ENCODE data around the gene TPRN.

The TPRN gene

DNA sequence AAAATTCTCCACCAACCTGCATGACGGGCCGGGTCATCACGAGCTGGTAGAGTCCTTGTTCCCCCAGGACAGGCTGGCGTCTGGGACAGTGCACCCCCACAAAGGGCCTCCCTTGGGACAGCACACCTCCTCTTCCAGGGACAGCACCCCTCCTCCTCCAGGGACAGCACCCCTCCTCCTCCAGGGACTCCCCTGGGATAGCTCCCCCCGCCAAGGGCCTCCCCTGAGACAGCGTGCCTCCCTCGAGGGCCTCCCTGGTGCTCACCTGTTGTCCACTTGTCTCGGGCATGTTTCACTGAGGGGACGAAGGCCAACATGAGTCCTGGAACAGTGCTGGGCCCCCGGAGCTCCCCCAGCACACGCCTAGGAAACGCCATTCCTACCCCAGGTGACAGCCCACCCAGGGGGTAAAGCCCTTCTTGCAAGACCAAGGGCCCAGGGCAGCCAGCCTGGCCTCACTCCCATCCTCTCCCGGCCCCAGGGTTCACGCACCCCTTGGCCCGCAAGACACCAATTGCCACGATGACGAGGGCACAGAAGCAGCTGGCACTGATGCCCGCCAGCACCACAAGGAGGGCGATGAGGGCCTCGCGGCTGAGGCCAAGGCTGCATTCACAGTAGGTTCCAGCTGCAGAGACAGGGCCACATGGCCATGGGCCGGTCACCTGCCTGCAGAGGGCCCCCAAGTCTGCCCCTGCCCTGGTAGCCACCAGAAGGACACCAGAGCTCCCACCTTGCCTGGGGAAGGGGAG, 29.2 kb downstream of the TPRN start:
- no peak for ATAC-seq

DNA sequence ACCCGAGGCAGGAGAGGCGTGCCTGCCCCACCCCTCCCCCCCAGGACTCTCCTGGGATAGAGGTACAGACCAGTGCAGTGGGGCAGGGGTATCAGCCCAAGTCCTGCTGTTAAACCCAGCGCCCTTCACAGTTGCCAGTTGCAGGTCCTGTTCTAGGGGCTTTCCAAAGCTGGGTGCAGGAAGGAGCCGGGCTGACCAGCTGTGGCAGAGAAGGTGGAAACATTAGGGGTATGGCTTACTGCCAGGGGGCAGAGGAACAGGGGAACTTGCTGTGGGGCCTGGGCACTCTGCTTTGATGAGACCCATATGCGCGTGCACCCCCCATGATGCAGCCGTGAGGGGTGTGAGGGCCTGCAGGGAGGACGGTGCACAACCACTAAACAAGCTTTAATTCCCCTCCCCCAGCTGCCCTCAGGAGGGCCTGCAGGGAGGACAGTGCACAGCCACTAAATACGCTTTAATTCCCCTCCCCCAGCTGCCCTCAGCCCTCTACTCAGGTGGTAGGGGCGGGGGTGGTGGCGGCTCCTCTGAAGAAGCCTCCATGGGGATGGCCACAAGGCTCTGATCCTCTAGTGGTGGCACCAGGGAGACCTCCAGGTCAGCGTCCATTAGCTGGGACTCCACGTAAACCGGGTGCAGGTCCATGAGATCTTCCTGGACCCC, 29.9 kb downstream of the TPRN start:
- ATAC-seq = no peak

DNA sequence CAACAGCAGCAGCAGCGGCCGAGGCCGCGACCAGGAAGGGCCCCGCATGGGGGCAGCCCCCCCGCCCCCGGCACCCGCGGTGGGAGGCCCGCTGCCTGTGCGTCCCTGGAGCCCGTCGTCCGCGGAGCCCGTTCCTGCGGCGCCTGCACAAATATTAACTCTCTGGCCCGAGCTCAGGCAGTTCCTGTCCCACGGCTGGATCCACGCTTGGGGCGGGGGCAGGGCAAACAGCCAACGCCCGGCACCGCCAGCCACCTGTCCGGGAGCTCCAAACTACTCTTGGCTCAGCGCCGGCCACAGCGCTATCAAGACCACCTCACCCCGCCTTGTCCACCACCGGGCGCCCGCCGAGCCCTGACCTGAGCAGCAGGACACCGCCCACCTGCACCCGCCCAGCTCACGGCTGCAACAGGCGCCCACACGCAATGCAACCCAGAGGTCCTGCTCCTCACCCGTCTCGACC, 30.6 kb downstream of the TPRN start, which contains the start of gene LRRC26:
TSS of gene LRRC26 (minus strand) at position 156 of the 463 bp plus-strand sequence. CDS start at position 48, 108 bp downstream.
- ATAC-seq = no peak

DNA sequence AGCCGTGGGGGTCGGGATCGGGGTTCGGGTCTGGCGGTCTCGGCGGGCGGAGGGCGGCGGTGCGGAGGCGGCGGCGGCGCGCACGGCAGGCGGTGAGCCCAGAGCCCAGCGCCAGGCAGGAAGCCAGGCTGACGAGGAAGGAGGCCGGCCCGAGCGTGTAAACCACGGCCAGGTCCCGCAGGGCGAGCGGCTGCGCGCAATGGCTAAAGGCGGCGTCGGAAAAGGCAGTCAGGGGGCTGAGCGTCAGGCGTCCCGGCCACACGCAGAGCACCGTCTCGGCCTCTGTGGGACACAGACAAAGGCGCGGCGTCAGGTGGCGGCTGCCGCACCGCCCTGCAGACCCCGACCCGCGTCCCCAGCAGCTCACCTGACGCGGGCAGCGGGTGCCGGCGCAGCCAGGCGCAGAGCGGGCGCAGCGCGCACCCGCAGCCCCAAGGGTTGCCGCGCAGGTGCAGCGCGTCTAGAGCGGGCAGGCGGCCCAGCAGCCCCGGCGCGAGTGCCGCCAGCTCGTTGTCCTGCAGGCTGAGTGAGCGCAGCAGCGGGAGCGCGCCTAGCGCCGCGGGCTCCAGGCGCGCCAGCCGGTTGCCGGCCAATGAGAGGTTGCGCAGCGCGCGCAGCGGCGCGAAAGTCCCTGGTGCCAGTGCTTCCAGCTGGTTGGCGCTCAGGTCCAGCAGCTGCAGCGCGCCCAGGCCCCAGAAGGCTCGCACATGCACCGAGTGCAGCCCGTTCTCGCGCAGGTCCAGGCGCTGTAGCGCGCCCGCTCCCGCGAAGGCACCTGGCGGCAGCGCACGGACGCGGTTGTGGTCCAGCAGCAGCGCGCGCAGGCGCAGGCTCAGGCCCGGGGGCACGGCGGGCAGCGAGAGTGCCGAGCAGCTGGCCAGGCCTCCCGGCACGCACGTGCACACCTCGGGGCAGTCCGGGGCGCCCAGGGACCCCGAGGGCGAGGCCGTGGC, 31.4 kb downstream of the TPRN start:
- peak; percentile 13 to 15 for ATAC-seq

DNA sequence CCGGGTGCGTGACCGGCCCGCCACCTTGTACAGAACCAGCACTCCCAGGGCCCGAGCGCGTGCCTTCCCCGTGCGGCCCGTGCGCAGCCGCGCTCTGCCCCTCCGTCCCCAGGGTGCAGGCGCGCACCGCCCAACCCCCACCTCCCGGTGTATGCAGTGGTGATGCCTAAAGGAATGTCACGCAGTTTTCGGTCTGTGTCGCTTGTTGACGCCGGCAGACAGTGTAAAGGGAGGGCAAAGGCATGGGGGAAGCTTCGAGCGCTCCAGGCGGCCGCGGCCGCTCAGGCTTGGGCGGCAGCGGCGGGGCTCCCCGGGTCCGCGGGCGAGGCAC, 32.0 kb downstream of the TPRN start:
- ATAC-seq = peak; percentile 14 to 29

DNA sequence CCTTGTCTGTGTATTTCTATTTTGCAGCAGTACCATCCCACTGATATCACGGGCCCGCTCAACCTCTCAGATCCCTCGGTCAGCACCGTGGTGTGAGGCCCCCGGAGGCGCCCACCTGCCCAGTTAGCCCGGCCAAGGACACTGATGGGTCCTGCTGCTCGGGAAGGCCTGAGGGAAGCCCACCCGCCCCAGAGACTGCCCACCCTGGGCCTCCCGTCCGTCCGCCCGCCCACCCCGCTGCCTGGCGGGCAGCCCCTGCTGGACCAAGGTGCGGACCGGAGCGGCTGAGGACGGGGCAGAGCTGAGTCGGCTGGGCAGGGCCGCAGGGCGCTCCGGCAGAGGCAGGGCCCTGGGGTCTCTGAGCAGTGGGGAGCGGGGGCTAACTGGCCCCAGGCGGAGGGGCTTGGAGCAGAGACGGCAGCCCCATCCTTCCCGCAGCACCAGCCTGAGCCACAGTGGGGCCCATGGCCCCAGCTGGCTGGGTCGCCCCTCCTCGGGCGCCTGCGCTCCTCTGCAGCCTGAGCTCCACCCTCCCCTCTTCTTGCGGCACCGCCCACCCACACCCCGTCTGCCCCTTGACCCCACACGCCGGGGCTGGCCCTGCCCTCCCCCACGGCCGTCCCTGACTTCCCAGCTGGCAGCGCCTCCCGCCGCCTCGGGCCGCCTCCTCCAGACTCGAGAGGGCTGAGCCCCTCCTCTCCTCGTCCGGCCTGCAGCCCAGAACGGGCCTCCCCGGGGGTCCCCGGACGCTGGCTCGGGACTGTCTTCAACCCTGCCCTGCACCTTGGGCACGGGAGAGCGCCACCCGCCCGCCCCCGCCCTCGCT, 32.6 kb downstream of the TPRN start:
- ATAC-seq = peak; percentile 7 to 10

DNA sequence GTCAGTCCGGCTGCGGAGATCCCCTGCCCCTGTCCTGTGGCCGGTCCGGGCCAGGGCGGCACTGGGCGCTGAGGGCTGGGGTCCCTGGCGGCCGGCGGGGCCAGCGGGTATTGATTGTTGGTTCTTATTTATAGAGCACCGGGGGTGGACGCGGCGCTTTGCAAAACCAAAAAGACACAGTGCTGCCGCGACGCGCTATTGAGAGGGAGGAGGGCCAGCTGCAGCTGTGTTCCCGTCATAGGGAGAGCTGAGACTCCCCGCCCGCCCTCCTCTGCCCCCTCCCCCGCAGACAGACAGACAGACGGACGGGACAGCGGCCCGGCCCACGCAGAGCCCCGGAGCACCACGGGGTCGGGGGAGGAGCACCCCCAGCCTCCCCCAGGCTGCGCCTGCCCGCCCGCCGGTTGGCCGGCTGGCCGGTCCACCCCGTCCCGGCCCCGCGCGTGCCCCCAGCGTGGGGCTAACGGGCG, 33.2 kb downstream of the TPRN start:
- no peak for ATAC-seq

DNA sequence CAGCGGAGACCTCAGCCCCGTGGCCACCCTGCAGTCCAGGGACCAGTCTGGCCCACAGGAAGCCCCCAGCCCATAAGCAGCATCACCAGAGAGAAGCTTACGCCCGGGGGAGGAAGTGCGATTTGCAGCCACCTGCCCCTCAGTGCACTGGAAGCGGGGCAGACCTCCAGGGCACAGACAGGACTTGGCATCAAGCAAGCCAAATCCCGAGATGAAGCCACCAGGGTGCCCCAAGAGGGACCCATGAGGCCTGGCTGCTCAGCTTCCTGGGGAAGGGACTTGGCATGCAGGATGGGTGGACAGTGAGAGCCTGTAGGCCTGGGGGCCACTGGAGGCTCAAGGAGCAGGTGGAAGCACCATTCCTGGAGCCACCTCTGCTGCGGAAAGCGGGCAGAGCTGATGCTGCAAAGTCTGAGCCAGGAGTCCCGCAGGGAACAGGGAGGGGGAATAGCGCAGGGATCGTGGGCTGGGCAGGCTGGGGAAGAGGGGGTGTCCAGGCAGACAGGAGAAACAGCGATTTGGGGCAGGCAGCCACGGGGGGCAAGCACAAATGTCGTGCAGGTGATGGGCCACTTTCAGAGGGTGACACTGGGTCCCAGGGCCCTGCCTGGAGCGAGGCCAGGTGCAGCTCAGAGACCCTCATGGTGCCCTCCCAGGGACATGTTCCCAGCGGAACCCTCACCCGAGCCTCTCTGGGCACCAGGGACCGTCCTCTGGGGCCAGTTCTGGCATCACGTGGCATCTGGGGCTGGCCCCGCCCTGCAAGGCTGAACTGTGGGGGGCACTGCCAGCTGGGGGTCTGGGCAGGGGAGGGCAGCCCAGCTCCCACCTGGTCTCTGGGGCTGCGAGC, 33.9 kb downstream of the TPRN start:
- no peak for ATAC-seq

DNA sequence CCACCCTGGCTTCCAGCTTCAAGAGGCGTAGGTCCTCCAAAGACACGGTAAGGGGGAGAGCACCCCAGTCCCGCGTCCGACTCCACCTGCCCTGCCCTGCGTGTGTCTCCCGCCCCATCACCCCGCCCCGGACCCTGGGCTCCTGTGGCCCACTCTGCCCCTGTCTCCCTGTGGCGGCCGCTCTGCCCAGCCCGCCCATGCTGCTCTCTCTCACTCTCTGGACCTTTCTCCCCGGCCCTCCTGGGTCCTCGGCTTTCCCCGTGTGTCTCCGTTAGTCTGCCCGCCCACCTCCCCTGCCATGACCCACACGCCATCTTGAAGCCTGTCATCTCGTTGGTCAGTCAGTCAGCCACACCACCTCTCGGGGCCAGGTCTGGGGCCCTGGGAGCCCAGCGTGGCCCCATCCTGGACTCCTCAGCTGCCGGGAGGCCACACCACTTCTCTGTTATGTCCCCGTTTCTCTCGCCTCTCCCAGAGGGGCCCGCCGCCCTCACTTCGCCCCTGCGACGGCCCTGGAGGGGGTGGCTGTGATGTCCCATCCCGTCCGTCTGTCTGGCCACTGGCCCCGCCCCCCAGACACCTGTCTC, 35.2 kb downstream of the TPRN start:
- no peak for ATAC-seq

DNA sequence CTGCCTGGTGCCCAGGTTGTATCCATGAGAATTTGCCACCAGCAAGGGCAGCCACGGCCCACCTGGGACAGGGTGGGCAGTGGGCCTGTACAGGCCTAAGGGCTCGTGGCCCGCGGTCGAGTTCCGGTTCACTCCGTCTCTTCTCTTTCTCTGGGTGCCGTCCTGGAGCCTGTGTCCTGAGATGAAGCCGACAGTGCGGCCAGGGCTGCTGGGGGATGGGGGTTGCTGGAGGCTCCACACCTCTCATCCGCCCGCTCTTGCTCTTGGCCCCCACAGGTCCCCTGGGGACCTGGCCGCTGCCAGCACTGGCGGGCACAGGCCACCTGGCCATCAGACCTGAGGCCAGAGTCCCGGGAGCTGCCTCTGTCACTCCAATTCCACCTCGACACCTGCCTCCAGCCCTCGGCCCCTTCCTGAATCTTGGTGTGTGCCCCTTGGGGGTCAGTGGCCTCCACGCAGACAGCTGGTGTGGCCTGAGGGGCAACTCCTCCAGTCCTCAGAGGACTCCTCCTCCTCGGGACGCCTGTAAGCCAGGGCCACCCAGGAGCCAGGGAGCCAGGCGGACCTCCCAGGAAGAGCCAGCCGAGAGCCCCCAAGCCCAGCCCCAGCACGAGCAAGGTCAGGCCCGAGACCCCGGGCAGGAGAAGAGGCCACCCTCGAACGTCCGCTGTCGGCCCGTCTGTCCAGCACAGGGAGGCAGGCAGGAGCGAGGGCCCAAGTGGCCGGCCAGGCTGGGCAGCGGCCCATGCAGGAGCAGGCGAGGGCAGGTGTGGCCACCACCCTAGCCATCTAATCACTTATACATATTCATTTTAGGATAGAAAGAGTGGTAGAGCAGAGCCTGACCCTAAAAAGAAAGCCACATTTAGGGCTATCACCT, 35.9 kb downstream of the TPRN start:
- ATAC-seq = no peak

DNA sequence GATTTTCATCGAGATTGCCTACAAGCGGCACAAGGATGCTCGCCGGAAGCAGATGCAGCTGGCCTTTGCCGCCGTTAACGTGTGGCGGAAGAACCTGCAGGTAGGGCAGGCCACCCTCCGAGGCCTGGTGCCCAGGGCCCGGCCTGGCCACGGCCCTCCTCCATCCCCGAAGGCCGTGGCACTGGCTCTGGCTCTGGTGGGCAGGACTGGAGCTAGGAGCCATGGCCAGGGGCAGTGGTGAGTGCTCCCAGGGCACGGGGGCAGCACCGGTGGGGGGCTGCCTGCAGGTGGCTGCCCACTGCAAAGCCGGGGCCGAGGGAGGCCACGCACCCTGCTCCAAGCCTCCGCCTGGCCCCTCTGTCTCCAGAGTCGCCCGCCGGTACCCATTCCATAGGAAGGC, 36.7 kb downstream of the TPRN start:
- ATAC-seq = no peak

DNA sequence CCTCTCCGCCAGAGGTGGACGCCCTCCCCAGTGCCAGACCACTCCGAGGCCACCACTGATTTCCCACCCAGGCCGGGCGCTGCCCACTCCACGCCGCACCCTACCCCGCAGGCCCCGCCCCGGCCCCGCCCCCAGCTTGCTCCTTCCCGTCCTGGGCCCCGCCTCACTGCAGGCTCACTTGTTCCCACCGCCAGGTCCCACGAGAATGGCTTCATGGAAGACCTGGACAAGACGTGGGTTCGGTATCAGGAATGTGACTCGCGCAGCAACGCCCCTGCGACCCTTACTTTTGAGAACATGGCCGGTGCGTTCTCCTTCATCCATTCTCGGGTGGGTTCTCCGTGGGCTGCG, 37.2 kb downstream of the TPRN start:
- ATAC-seq = no peak

DNA sequence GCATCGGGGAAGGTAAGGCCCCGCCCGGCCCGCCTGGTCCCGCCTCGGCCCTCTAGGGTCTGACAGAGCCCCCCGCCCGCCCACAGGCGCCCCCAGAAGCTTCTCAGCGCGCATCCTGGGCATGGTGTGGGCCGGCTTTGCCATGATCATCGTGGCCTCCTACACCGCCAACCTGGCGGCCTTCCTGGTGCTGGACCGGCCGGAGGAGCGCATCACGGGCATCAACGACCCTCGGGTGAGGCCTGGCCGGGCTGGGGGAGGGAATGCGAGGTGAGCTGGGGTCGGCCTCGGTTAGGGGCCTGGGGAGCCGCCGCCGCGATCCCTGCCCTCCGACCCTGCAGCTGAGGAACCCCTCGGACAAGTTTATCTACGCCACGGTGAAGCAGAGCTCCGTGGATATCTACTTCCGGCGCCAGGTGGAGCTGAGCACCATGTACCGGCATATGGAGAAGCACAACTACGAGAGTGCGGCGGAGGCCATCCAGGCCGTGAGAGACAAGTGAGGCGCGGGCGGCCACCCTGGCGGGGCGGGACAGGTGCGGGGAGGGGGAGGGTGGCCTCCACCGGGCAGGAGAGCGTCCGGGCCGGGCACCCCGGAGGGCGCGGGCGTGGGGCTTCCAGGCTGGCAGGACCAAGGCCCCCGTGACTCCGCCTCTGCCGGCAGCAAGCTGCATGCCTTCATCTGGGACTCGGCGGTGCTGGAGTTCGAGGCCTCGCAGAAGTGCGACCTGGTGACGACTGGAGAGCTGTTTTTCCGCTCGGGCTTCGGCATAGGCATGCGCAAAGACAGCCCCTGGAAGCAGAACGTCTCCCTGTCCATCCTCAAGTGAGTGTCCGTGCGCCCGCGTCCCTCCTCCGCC, 37.8 kb downstream of the TPRN start:
- ATAC-seq = no peak

DNA sequence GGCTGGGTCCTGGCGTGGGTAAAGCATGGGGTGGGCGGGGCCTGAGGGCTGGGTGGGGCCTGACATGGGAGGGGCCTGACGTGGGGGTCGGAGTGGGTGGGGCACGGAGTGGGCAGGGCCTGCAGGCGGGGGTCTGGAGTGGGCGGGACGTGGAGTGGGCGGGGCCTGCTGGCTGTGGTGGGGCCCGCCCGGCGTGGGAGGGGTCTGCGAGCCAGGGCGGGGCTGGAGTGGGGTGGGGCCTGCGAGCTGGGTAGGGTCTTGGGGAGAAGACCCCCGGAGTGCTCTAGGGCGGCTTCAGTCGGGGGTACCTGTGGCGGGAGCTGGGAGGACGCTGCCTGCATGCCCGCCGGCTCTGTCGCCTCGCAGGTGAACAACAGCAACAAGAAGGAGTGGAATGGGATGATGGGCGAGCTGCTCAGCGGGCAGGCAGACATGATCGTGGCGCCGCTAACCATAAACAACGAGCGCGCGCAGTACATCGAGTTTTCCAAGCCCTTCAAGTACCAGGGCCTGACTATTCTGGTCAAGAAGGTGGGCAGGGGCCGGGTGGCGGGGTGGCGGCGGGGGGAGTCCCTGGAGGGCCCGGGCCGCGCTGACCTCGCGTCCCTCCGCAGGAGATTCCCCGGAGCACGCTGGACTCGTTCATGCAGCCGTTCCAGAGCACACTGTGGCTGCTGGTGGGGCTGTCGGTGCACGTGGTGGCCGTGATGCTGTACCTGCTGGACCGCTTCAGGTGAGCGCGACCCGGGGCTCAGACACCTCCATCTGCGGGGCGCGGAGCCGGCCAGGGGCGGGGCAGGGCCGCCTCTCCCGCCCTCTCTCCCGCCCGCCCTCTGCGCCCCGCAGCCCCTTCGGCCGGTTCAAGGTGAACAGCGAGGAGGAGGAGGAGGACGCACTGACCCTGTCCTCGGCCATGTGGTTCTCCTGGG, 38.7 kb downstream of the TPRN start:
- ATAC-seq = no peak

DNA sequence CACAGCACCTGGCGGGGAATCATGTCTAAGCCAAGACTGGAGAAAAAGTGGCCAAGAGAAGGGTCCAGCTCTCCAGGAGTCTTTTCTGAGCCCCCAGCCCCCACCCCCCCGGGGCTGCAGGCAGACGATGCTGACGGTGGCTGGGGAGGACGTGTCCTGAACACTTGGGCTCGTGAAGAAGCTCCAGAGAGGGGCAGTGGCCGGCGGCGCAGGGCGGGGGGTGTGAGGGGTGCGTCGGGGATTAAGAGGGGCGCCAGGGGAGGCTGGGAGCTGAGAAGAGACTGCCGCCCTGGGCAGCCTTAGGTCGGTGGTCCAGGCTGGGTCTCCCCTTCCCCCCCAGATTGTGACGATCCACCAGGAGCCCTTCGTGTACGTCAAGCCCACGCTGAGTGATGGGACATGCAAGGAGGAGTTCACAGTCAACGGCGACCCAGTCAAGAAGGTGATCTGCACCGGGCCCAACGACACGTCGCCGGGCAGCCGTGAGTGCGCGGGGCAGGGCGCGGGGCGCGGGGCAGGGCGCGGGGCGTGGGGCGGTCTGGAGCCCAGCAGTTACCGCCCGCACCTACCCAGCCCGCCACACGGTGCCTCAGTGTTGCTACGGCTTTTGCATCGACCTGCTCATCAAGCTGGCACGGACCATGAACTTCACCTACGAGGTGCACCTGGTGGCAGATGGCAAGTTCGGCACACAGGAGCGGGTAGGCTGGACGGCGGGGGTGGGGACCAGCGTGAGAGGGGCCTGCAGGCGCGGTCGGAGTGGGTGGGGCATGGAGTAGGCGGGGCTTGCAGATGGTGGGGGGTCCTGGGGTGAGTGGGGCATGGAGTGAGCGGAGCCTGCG, 39.6 kb downstream of the TPRN start:
- ATAC-seq = no peak

DNA sequence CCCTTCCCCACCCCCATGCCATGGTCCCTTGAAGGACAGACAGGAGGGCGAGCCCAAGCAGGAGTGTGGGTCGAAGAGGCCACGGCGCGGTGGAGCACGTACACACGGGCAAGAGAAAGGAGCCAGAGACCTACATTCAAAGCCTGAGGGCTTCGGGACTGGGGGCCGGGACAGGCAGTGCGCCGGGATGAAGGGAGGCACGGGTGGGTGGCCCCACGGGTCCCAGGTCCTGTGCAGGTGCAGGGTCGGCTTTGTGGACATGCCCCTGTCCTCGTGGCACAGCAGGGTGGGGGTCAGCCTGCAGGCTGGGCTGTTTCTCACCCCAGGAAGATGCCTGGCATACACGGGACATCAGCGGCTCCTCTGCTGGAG, 40.5 kb downstream of the TPRN start:
- ATAC-seq = no peak
